HepG2 (cell line): ENCODE results near the gene BTRC. TPM values are rescaled to one million over a fixed set of nuclear protein-coding genes. Genes with fewer than 3 reads are reported as not detected.

Source experiments
- ATAC-seq: fragments of 200-7000 bp; cut with Tn5 transposase; 3 replicates; pipeline ENCODE4 v1.9.1; 2020; ENCODE audit warnings: mild to moderate bottlenecking, moderate library complexity
- BruUV-seq: library from RNA; stranded (reverse); fragments of 400-500 nt; replicated peaks from 2 replicates; lab custom pipeline; 2021; lab: Mats Ljungman, UMichigan
- CTCF ChIA-PET: fragments of 300-600 bp; formaldehyde crosslinking; extraction: SDS; loops from one replicate; lab custom pipeline; 2021; ENCODE audit warnings: low total read pairs, inconsistent platforms, low intra/inter-chr PET ratio; lab: Yijun Ruan, JAX
- POLR2A ChIA-PET: fragments of 350-600 bp; sonication (Branson Sonifier 250); formaldehyde crosslinking; loops from one replicate; lab custom pipeline; 2020; ENCODE audit warnings: antibody characterized with exemption, inconsistent platforms; lab: Yijun Ruan, JAX
- DNase-seq: peaks from one replicate; pipeline ENCODE4 v3.0.0-alpha.2; 2015; ENCODE audit warnings: low spot score
- FAIRE-seq: peaks from 3 replicates; lab custom pipeline; 2011; peaks lifted over from hg19 to GRCh38; lab: Jason Lieb, UNC
- H2AFZ ChIP-seq: one replicate; pipeline ENCODE4 v1.6.1; 2011; ENCODE audit warnings: low read length, inconsistent platforms
- H3K27ac ChIP-seq: fragments of 300-600 bp; 3 replicates; pipeline ENCODE4 v1.8.0; 2011; ENCODE audit warnings: mixed run types, mild to moderate bottlenecking, mixed read lengths, low read length, inconsistent platforms; ENCODE audit not compliant: insufficient read depth; ENCODE audit errors: extremely low read length
- H3K27me3 ChIP-seq, 2 experiments: fragments of 200-600 bp in 1 of 2; 2 replicates in 1 of 2; 3 replicates in 1 of 2; pipeline versions ENCODE4 v1.6.0 to v1.8.0; 2011; ENCODE audit warnings: low read length in 2 of 2, mild to moderate bottlenecking in 2 of 2, moderate library complexity in 2 of 2, inconsistent platforms in 1 of 2; ENCODE audit not compliant: insufficient read depth in 2 of 2, control insufficient read depth in 1 of 2
- H3K36me3 ChIP-seq, 2 experiments: fragments of 200-600 bp in 1 of 2; replicated peaks in 1 of 2; 2 replicates in 1 of 2; 3 replicates in 1 of 2; pipeline versions ENCODE4 v1.5.1 to v1.8.0; 2011; ENCODE audit warnings: low read length in 2 of 2, inconsistent platforms in 1 of 2; ENCODE audit not compliant: insufficient read depth in 2 of 2, control insufficient read depth in 1 of 2
- H3K4me1 ChIP-seq: 2 replicates; pipeline ENCODE4 v1.5.1; 2012; ENCODE audit warnings: low read length, inconsistent platforms; ENCODE audit not compliant: insufficient read depth
- H3K4me2 ChIP-seq: 2 replicates; pipeline ENCODE4 v1.6.0; 2011; ENCODE audit warnings: low read depth, low read length, inconsistent platforms
- H3K4me3 ChIP-seq, 3 experiments: fragments of 200-600 bp in 1 of 3; sonication (generic), shearing (Covaris generic) in 1 of 3; replicated peaks in 1 of 3; 2 replicates each; pipeline ENCODE4 v1.5.1; 2011 to 2016; ENCODE audit warnings: low read length in 3 of 3, inconsistent platforms in 2 of 3, low read depth in 2 of 3, mild to moderate bottlenecking in 2 of 3, control low read depth in 1 of 3, mixed read lengths in 1 of 3; ENCODE audit not compliant: insufficient read depth in 1 of 3
- H3K79me2 ChIP-seq: one replicate; pipeline ENCODE4 v1.6.1; 2011; ENCODE audit warnings: low read length, inconsistent platforms; ENCODE audit not compliant: insufficient read depth
- H3K9ac ChIP-seq: 2 replicates; pipeline ENCODE4 v1.6.0; 2011; ENCODE audit warnings: mild to moderate bottlenecking, low read depth, low read length, inconsistent platforms; ENCODE audit not compliant: insufficient read depth
- H3K9me3 ChIP-seq: 2 replicates; pipeline ENCODE4 v1.5.1; 2012; ENCODE audit warnings: mild to moderate bottlenecking, low read length
- H4K20me1 ChIP-seq: 2 replicates; pipeline ENCODE4 v1.6.0; 2011; ENCODE audit warnings: inconsistent platforms, mild to moderate bottlenecking, low read length, moderate library complexity; ENCODE audit not compliant: insufficient read depth
- ARNT ChIP-seq: fragments of 450-650 bp; IDR thresholded peaks from 2 replicates; pipeline ENCODE4 v1.6.1; 2017
- ATF6 ChIP-seq: sonication (generic); formaldehyde crosslinking; conservative IDR thresholded peaks from 2 replicates; pipeline ENCODE4 v1.4.0; 2020; ENCODE audit warnings: missing genetic modification reagents
- FOXM1 ChIP-seq: sonication (generic); formaldehyde crosslinking; IDR thresholded peaks from 2 replicates; pipeline ENCODE4 v1.5.0; 2020; ENCODE audit warnings: missing genetic modification reagents
- HDAC1 ChIP-seq: sonication (generic); formaldehyde crosslinking; IDR thresholded peaks from 2 replicates; pipeline ENCODE4 v1.5.1; 2020; ENCODE audit warnings: mild to moderate bottlenecking, missing genetic modification reagents
- HES4 ChIP-seq: sonication (generic); formaldehyde crosslinking; IDR thresholded peaks from 2 replicates; pipeline ENCODE4 v1.9.0; 2021; ENCODE audit warnings: mild to moderate bottlenecking, missing genetic modification reagents, borderline replicate concordance
- MAZ ChIP-seq, 2 experiments: sonication (generic) in 1 of 2; formaldehyde crosslinking in 1 of 2; IDR thresholded peaks; 2 replicates each; pipeline versions ENCODE4 v1.5.0 to v1.6.1; 2012 to 2020; ENCODE audit warnings: low read depth in 2 of 2, mild to moderate bottlenecking in 2 of 2, borderline replicate concordance in 1 of 2, improper control_type of control experiment in 1 of 2, low read length in 1 of 2, missing genetic modification reagents in 1 of 2, moderate library complexity in 1 of 2
- POGK ChIP-seq: sonication (generic); formaldehyde crosslinking; conservative IDR thresholded peaks from 2 replicates; pipeline ENCODE4 v1.8.0; 2022; ENCODE audit warnings: mild to moderate bottlenecking, moderate library complexity, missing genetic modification reagents
- POLR2G ChIP-seq: fragments of 200-400 bp; formaldehyde crosslinking; IDR thresholded peaks from 2 replicates; pipeline ENCODE4 v1.6.1; 2018; ENCODE audit warnings: mild to moderate bottlenecking, low read depth, low read length, moderate library complexity
- SNRNP70 ChIP-seq: fragments of 200-400 bp; formaldehyde crosslinking; IDR thresholded peaks from 2 replicates; pipeline ENCODE4 v1.6.1; 2017; ENCODE audit warnings: mild to moderate bottlenecking, low read depth, low read length, moderate library complexity
- TARDBP ChIP-seq: sonication (generic); formaldehyde crosslinking; IDR thresholded peaks from 2 replicates; pipeline ENCODE4 v1.8.0; 2022; ENCODE audit warnings: mild to moderate bottlenecking, missing genetic modification reagents
- TOE1 ChIP-seq: sonication (generic); formaldehyde crosslinking; IDR thresholded peaks from 2 replicates; pipeline ENCODE4 v1.4.0; 2020; ENCODE audit warnings: mild to moderate bottlenecking, missing genetic modification reagents
- ZKSCAN1 ChIP-seq: fragments of 150-350 bp; IDR thresholded peaks from 2 replicates; pipeline ENCODE4 v1.6.1; 2014; ENCODE audit warnings: low read length
- ZNF329 ChIP-seq: sonication (generic); formaldehyde crosslinking; IDR thresholded peaks from 2 replicates; pipeline ENCODE4 v1.9.0; 2021; ENCODE audit warnings: low read depth, mild to moderate bottlenecking, missing genetic modification reagents
- ZNF879 ChIP-seq: sonication (generic); formaldehyde crosslinking; IDR thresholded peaks from 2 replicates; pipeline ENCODE4 v1.8.1; 2023; ENCODE audit warnings: missing genetic modification reagents
- WGBS: methylation state at CpG from one replicate; pipeline ENCODE4 v1.1.6; 2017; ENCODE audit warnings: low lambda C conversion rate; 5-methylcytosine and 5-hydroxymethylcytosine counted together
- in situ Hi-C: cut with HindIII; loops from 2 replicates; pipeline ENCODE4 v1.10.0; 2017; ENCODE audit warnings: low pct_unique_long_range_greater_than_20kb; ENCODE audit not compliant: extremely low pct_ligation_motif_present
- intact Hi-C: fragments of 100-400 bp; cut with micrococcal nuclease; formaldehyde crosslinking; loops from one replicate; pipeline ENCODE4 v1.10.0; 2022; ENCODE audit not compliant: unreplicated experiment
- polyA plus RNA-seq, 8 experiments: library from polyadenylated mRNA; depleted of rRNA in 3 of 8; stranded (reverse) in 7 of 8; unstranded in 1 of 8; fragments of >200 nt; fragmentation: Illumina TruSeq in 4 of 8; extraction: Trizol in 4 of 8; gene quantifications; 2 replicates each; pipeline versions ENCODE4 v1.2.1 to v1.2.3, GENCODE V29; 2011 to 2016; ENCODE audit warnings: low read depth in 4 of 8, missing spikeins in 1 of 8, mixed read lengths in 1 of 8; ENCODE audit not compliant: insufficient read depth in 1 of 8
- total RNA-seq, 5 experiments: library from RNA; depleted of rRNA; stranded (reverse); fragments of >200 nt; fragmentation: Illumina TruSeq; extraction: Trizol; gene quantifications; 2 replicates each; pipeline ENCODE4 v1.2.3, GENCODE V29; 2016; ENCODE audit warnings: low read depth in 1 of 5

BTRC gene
- total and polyA plus RNA-seq, 2 of the 13 experiments (the other 11 are each of a cell fraction or from before 2014, with no cell fraction given): 12.0 to 14.4 TPM

GRCh38 chr10:101564490-101564991 lies 210.6 kb downstream of the BTRC start:
- no peak overlapping the region for H3K4me2 ChIP-seq
- H4K20me1 ChIP-seq: no peaks in the 10 kb centered on the region
- no peak overlapping the region for H3K4me3 ChIP-seq
- no peak for FAIRE-seq
- H3K9ac ChIP-seq: no peak overlapping the region
- BruUV-seq: no TSS peak
- POLR2A ChIA-PET: no interaction called here
- intact Hi-C loops (no loop called here), in situ Hi-C loops (no loop called here)
- TF ChIP-seq ZNF329 (CRISPR knock-in tag): no peak
- no peak for TF ChIP-seq ARNT
- TF ChIP-seq SNRNP70: no peak
- no peak for TF ChIP-seq MAZ (IDR thresholded peaks at IDR 0.05; ENCODE audit: borderline replicate concordance, low read depth, low read length)
- no peak for TF ChIP-seq MAZ (CRISPR knock-in tag; IDR thresholded peaks at IDR 0.05; ENCODE audit: low read depth)
- TF ChIP-seq FOXM1: no peak
- no peak for TF ChIP-seq TARDBP (CRISPR knock-in tag)
- no peak for TF ChIP-seq POLR2G
- no peak for TF ChIP-seq ATF6 (CRISPR knock-in tag)
- no peak for TF ChIP-seq HES4
- no peak for TF ChIP-seq TOE1 (CRISPR knock-in tag)
- TF ChIP-seq POGK (CRISPR knock-in tag): no peak
- TF ChIP-seq ZNF879 (CRISPR knock-in tag): no peak
- no peak for TF ChIP-seq ZKSCAN1
- no peak for TF ChIP-seq HDAC1 (CRISPR knock-in tag)
- H3K4me1 ChIP-seq: peaks cover 42% of the 10 kb centered on the region
- H3K27ac ChIP-seq: no peak overlapping the region
- ATAC-seq: no peak
- 58% methylated on average over 11 of the region's 15 CpGs for WGBS
- H3K9me3 ChIP-seq: no peaks in the 10 kb centered on the region
- H3K79me2 ChIP-seq: no peaks in the 10 kb centered on the region
- no peaks in the 10 kb centered on the region for H3K36me3 ChIP-seq
- CTCF ChIA-PET: no interaction called here
- H3K27me3 ChIP-seq: peaks cover 0 to 45% of the 10 kb centered on the region in 2 experiments; a peak in 4 of 5 replicates
- H2AFZ ChIP-seq: no peak overlapping the region
- DNase-seq: no peak
